HEK293 (cell line): ENCODE data around the gene ZNF574.

Source experiments
- CTCF ChIA-PET: fragments of 350-600 bp; formaldehyde crosslinking; extraction: SDS; loops from one replicate; lab custom pipeline; 2021; ENCODE audit warnings: antibody characterized with exemption; lab: Yijun Ruan, JAX
- POLR2A ChIA-PET: fragments of 300-600 bp; formaldehyde crosslinking; extraction: SDS; loops from one replicate; lab custom pipeline; 2020; ENCODE audit warnings: antibody characterized with exemption, inconsistent platforms; lab: Yijun Ruan, JAX
- H3K27ac ChIP-seq: fragments of 200-500 bp; sonication (Bioruptor generic); 2 replicates; pipeline ENCODE4 v1.5.1; 2014; ENCODE audit warnings: low read depth, low read length, control low read depth, inconsistent platforms; ENCODE audit errors: extremely low read depth
- H3K36me3 ChIP-seq, 2 experiments: fragments of 200-500 bp in 1 of 2; sonication (Bioruptor generic) in 1 of 2; 1 replicate in 1 of 2; 2 replicates in 1 of 2; pipeline ENCODE4 v1.5.1; 2014 to 2017; ENCODE audit warnings: inconsistent platforms in 2 of 2, low read length in 2 of 2; ENCODE audit not compliant: control insufficient read depth in 2 of 2, insufficient read depth in 1 of 2
- H3K4me1 ChIP-seq: fragments of 200-500 bp; sonication (Bioruptor generic); 2 replicates; pipeline ENCODE4 v1.5.1; 2014; ENCODE audit warnings: mild to moderate bottlenecking, low read length, inconsistent platforms; ENCODE audit not compliant: control insufficient read depth, insufficient read depth
- H3K4me3 ChIP-seq: 2 replicates; pipeline ENCODE4 v1.5.1; 2011; ENCODE audit warnings: low read depth, mild to moderate bottlenecking, control low read depth, low read length, moderate library complexity
- H3K9me3 ChIP-seq: fragments of 200-500 bp; sonication (Bioruptor generic); 2 replicates; pipeline ENCODE4 v1.5.1; 2014; ENCODE audit warnings: low read depth, low read length, inconsistent platforms; ENCODE audit not compliant: control insufficient read depth, insufficient read depth
- GLIS2 ChIP-seq: fragments of 450-650 bp; formaldehyde crosslinking; IDR thresholded peaks from 2 replicates; pipeline ENCODE4 v1.5.1; 2016; ENCODE audit warnings: missing biosample characterization, missing genetic modification characterization
- KLF8 ChIP-seq: fragments of 450-650 bp; formaldehyde crosslinking; IDR thresholded peaks from 2 replicates; pipeline ENCODE4 v1.5.1; 2016; ENCODE audit warnings: missing biosample characterization, missing genetic modification characterization
- MEIS1 ChIP-seq: sonication (generic); formaldehyde crosslinking; IDR thresholded peaks from 2 replicates; pipeline ENCODE4 v1.8.1; 2022; ENCODE audit warnings: missing genetic modification reagents, mild to moderate bottlenecking, borderline replicate concordance
- RBAK ChIP-seq: fragments of 450-650 bp; formaldehyde crosslinking; IDR thresholded peaks from 2 replicates; pipeline ENCODE4 v1.5.1; 2016; ENCODE audit warnings: missing biosample characterization, missing genetic modification characterization
- ZFP37 ChIP-seq: fragments of 450-650 bp; formaldehyde crosslinking; IDR thresholded peaks from 2 replicates; pipeline ENCODE4 v1.5.1; 2016; ENCODE audit warnings: missing biosample characterization, missing genetic modification characterization
- ZNF184 ChIP-seq: fragments of 450-650 bp; IDR thresholded peaks from 2 replicates; pipeline ENCODE4 v1.5.1; 2018; ENCODE audit warnings: missing biosample characterization, mild to moderate bottlenecking, missing genetic modification characterization
- ZNF341 ChIP-seq: fragments of 450-650 bp; formaldehyde crosslinking; IDR thresholded peaks from 2 replicates; pipeline ENCODE4; 2016; ENCODE audit warnings: low read depth, missing biosample characterization, missing genetic modification characterization
- ZNF585B ChIP-seq: fragments of 450-650 bp; formaldehyde crosslinking; IDR thresholded peaks from 2 replicates; pipeline ENCODE4 v1.5.1; 2016; ENCODE audit warnings: missing biosample characterization, missing genetic modification characterization
- ZNF624 ChIP-seq: fragments of 450-650 bp; formaldehyde crosslinking; IDR thresholded peaks from 2 replicates; pipeline ENCODE4 v1.5.1; 2017; ENCODE audit warnings: missing biosample characterization, missing genetic modification characterization
- ZNF704 ChIP-seq: fragments of 450-650 bp; formaldehyde crosslinking; IDR thresholded peaks from 2 replicates; pipeline ENCODE4 v1.5.1; 2016; ENCODE audit warnings: missing biosample characterization, missing genetic modification characterization
- ZSCAN18 ChIP-seq: fragments of 450-650 bp; formaldehyde crosslinking; IDR thresholded peaks from 2 replicates; pipeline ENCODE4 v1.5.1; 2016; ENCODE audit warnings: missing biosample characterization, missing genetic modification characterization
- ZXDB ChIP-seq: fragments of 450-650 bp; formaldehyde crosslinking; IDR thresholded peaks from 2 replicates; pipeline ENCODE4 v1.5.1; 2016; ENCODE audit warnings: missing biosample characterization, missing genetic modification characterization
- TF ChIP-seq, protein P1 (sequence below): fragments of 450-650 bp; formaldehyde crosslinking; IDR thresholded peaks from 2 replicates; pipeline ENCODE4 v1.5.1; 2016; ENCODE audit warnings: missing biosample characterization, missing genetic modification characterization, borderline replicate concordance
- TF ChIP-seq, protein P2 (sequence below): fragments of 450-650 bp; formaldehyde crosslinking; IDR thresholded peaks from 2 replicates; pipeline ENCODE4 v1.5.1; 2017; ENCODE audit warnings: missing biosample characterization, mild to moderate bottlenecking, missing genetic modification characterization, moderate library complexity
- TF ChIP-seq, protein P3 (sequence below): fragments of 450-650 bp; formaldehyde crosslinking; IDR thresholded peaks from 2 replicates; pipeline ENCODE4 v1.5.1; 2016; ENCODE audit warnings: missing biosample characterization, missing genetic modification characterization

Gene ZNF574

GRCh38 chr19:42065051-42065450, 10.9 kb upstream of the ZNF574 start:
- ChIA-PET POLR2A (no interaction called here), CTCF (interaction anchor here (1.0 to 2.8 kb wide), 4 partner anchors 13 to 43 kb away, joined by 3 to 8 read pairs (median 6); no protein-coding TSS in a partner anchor)
- H3K4me1 ChIP-seq = no peaks in the 10 kb centered on the region
- H3K9me3 ChIP-seq = no peaks in the 10 kb centered on the region
- H3K27ac ChIP-seq = no peak overlapping the region
- TF ChIP-seq, protein P1, sequence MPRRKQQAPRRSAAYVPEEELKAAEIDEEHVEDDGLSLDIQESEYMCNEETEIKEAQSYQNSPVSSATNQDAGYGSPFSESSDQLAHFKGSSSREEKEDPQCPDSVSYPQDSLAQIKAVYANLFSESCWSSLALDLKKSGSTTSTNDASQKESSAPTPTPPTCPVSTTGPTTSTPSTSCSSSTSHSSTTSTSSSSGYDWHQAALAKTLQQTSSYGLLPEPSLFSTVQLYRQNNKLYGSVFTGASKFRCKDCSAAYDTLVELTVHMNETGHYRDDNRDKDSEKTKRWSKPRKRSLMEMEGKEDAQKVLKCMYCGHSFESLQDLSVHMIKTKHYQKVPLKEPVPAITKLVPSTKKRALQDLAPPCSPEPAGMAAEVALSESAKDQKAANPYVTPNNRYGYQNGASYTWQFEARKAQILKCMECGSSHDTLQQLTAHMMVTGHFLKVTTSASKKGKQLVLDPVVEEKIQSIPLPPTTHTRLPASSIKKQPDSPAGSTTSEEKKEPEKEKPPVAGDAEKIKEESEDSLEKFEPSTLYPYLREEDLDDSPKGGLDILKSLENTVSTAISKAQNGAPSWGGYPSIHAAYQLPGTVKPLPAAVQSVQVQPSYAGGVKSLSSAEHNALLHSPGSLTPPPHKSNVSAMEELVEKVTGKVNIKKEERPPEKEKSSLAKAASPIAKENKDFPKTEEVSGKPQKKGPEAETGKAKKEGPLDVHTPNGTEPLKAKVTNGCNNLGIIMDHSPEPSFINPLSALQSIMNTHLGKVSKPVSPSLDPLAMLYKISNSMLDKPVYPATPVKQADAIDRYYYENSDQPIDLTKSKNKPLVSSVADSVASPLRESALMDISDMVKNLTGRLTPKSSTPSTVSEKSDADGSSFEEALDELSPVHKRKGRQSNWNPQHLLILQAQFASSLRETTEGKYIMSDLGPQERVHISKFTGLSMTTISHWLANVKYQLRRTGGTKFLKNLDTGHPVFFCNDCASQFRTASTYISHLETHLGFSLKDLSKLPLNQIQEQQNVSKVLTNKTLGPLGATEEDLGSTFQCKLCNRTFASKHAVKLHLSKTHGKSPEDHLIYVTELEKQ (tag by site-specific recombination) = no peak
- TF ChIP-seq, protein P2, sequence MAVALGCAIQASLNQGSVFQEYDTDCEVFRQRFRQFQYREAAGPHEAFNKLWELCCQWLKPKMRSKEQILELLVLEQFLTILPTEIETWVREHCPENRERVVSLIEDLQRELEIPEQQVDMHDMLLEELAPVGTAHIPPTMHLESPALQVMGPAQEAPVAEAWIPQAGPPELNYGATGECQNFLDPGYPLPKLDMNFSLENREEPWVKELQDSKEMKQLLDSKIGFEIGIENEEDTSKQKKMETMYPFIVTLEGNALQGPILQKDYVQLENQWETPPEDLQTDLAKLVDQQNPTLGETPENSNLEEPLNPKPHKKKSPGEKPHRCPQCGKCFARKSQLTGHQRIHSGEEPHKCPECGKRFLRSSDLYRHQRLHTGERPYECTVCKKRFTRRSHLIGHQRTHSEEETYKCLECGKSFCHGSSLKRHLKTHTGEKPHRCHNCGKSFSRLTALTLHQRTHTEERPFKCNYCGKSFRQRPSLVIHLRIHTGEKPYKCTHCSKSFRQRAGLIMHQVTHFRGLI (tag by site-specific recombination) = no peak
- TF ChIP-seq ZNF341 (tag by site-specific recombination) (no peak), ZNF624 (tag by site-specific recombination) (no peak), ZSCAN18 (tag by site-specific recombination) (no peak), ZNF184 (tag by site-specific recombination) (no peak), ZNF585B (tag by site-specific recombination) (no peak), ZFP37 (tag by site-specific recombination) (no peak), KLF8 (no peak), ZXDB (tag by site-specific recombination) (no peak), ZNF704 (tag by site-specific recombination) (no peak), MEIS1 (CRISPR knock-in tag) (no peak), RBAK (tag by site-specific recombination) (no peak), GLIS2 (tag by site-specific recombination) (no peak)
- TF ChIP-seq, protein P3, sequence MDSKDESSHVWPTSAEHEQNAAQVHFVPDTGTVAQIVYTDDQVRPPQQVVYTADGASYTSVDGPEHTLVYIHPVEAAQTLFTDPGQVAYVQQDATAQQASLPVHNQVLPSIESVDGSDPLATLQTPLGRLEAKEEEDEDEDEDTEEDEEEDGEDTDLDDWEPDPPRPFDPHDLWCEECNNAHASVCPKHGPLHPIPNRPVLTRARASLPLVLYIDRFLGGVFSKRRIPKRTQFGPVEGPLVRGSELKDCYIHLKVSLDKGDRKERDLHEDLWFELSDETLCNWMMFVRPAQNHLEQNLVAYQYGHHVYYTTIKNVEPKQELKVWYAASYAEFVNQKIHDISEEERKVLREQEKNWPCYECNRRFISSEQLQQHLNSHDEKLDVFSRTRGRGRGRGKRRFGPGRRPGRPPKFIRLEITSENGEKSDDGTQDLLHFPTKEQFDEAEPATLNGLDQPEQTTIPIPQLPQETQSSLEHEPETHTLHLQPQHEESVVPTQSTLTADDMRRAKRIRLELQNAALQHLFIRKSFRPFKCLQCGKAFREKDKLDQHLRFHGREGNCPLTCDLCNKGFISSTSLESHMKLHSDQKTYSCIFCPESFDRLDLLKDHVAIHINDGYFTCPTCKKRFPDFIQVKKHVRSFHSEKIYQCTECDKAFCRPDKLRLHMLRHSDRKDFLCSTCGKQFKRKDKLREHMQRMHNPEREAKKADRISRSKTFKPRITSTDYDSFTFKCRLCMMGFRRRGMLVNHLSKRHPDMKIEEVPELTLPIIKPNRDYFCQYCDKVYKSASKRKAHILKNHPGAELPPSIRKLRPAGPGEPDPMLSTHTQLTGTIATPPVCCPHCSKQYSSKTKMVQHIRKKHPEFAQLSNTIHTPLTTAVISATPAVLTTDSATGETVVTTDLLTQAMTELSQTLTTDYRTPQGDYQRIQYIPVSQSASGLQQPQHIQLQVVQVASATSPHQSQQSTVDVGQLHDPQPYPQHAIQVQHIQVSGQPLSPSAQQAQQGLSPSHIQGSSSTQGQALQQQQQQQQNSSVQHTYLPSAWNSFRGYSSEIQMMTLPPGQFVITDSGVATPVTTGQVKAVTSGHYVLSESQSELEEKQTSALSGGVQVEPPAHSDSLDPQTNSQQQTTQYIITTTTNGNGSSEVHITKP (tag by site-specific recombination) = no peak
- H3K36me3 ChIP-seq = no peaks in the 10 kb centered on the region
- H3K4me3 ChIP-seq = no peak overlapping the region
